Panc1 (cell line): ENCODE results near the gene TMEM150A.

Source experiments
- POLR2AphosphoS5 ChIP-seq: IDR thresholded peaks from 2 replicates; pipeline ENCODE4 v1.6.1; 2012; ENCODE audit warnings: mild to moderate bottlenecking, low read depth, low read length, moderate library complexity
- SIN3A ChIP-seq: IDR thresholded peaks from 2 replicates; pipeline ENCODE4 v1.6.1; 2012; ENCODE audit warnings: low read depth, mild to moderate bottlenecking, low read length, moderate library complexity, borderline replicate concordance; ENCODE audit not compliant: insufficient read depth
- TCF7L2 ChIP-seq: IDR thresholded peaks from 2 replicates; pipeline ENCODE4 v1.6.1; 2011; ENCODE audit warnings: mild to moderate bottlenecking, low read depth, low read length, inconsistent platforms
- TF ChIP-seq, protein P1 (sequence below): fragments of 450-650 bp; IDR thresholded peaks from 2 replicates; pipeline ENCODE4 v1.5.1; 2017; ENCODE audit warnings: mild to moderate bottlenecking
- TF ChIP-seq, protein P2 (sequence below), 2 experiments: IDR thresholded peaks; 2 replicates each; pipeline ENCODE4 v1.6.1; 2011 to 2012; ENCODE audit warnings: low read depth in 2 of 2, control low read depth in 1 of 2, low read length in 1 of 2, mild to moderate bottlenecking in 1 of 2, moderate library complexity in 1 of 2; ENCODE audit not compliant: insufficient read depth in 1 of 2

DNA sequence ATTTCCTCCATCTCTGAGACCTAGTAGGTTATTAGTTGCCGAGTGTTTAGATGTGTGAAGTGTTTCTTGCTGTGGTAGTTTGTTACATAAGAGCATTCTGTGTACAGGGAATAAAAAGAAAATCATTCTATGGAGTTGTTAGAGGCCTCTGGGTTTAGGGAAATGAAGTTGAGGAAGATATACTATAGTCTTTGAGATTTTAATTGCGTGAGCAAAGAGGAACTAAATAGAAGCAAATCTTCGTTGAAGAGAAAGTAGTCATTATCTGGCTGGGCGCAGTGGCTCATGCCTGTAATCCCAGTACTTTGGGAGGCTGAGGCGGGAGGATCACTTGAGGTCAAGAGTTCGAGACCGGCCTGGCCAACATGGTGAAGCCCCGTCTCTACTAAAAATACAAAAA lies 32.5 kb upstream of the TMEM150A start:
- TF ChIP-seq, protein P1, sequence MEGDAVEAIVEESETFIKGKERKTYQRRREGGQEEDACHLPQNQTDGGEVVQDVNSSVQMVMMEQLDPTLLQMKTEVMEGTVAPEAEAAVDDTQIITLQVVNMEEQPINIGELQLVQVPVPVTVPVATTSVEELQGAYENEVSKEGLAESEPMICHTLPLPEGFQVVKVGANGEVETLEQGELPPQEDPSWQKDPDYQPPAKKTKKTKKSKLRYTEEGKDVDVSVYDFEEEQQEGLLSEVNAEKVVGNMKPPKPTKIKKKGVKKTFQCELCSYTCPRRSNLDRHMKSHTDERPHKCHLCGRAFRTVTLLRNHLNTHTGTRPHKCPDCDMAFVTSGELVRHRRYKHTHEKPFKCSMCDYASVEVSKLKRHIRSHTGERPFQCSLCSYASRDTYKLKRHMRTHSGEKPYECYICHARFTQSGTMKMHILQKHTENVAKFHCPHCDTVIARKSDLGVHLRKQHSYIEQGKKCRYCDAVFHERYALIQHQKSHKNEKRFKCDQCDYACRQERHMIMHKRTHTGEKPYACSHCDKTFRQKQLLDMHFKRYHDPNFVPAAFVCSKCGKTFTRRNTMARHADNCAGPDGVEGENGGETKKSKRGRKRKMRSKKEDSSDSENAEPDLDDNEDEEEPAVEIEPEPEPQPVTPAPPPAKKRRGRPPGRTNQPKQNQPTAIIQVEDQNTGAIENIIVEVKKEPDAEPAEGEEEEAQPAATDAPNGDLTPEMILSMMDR, result no peak
- no peak for TF ChIP-seq POLR2AphosphoS5
- TF ChIP-seq, protein P2, sequence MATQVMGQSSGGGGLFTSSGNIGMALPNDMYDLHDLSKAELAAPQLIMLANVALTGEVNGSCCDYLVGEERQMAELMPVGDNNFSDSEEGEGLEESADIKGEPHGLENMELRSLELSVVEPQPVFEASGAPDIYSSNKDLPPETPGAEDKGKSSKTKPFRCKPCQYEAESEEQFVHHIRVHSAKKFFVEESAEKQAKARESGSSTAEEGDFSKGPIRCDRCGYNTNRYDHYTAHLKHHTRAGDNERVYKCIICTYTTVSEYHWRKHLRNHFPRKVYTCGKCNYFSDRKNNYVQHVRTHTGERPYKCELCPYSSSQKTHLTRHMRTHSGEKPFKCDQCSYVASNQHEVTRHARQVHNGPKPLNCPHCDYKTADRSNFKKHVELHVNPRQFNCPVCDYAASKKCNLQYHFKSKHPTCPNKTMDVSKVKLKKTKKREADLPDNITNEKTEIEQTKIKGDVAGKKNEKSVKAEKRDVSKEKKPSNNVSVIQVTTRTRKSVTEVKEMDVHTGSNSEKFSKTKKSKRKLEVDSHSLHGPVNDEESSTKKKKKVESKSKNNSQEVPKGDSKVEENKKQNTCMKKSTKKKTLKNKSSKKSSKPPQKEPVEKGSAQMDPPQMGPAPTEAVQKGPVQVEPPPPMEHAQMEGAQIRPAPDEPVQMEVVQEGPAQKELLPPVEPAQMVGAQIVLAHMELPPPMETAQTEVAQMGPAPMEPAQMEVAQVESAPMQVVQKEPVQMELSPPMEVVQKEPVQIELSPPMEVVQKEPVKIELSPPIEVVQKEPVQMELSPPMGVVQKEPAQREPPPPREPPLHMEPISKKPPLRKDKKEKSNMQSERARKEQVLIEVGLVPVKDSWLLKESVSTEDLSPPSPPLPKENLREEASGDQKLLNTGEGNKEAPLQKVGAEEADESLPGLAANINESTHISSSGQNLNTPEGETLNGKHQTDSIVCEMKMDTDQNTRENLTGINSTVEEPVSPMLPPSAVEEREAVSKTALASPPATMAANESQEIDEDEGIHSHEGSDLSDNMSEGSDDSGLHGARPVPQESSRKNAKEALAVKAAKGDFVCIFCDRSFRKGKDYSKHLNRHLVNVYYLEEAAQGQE (IDR thresholded peaks at IDR 0.05; ENCODE audit: insufficient read depth in 1 of 2, low read depth in 2 of 2, low read length in 1 of 2), result no peak
- TF ChIP-seq SIN3A, result no peak
- no peak for TF ChIP-seq TCF7L2
